ENCODE measurements around the gene FAM193B.

Gene FAM193B

DNA sequence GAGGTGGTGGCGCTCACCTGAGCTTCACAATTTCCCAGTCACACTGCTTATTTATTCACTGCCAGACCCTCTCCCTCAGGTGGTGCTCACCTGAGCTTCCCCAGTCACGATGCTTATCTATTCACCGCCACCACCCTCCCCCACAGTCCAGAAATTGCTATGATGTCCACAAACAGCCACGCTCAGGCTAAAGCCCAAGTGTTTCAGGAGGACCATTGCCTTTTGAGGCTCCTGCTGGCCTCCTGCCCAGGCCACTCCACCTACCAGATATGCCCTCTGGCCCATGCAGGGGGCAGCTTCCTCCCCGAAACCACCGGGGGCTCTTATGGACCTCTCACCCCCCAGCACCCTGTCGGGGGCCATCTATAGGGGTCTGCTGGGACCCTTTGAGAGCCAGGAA is 61.5 kb downstream of the FAM193B start:
- no peak for DNase-seq (ENCODE audit: low read depth in 1 of 2, low spot score in 1 of 2)
- TF ChIP-seq SPI1 (IDR thresholded peaks at IDR 0.05; ENCODE audit: borderline replicate concordance, low read depth) (no peak), GABPA (IDR thresholded peaks at IDR 0.05; ENCODE audit: low read depth) (no peak), POLR2AphosphoS5 (IDR thresholded peaks at IDR 0.05; ENCODE audit: low read depth) (no peak)
- TF ChIP-seq, protein P1, sequence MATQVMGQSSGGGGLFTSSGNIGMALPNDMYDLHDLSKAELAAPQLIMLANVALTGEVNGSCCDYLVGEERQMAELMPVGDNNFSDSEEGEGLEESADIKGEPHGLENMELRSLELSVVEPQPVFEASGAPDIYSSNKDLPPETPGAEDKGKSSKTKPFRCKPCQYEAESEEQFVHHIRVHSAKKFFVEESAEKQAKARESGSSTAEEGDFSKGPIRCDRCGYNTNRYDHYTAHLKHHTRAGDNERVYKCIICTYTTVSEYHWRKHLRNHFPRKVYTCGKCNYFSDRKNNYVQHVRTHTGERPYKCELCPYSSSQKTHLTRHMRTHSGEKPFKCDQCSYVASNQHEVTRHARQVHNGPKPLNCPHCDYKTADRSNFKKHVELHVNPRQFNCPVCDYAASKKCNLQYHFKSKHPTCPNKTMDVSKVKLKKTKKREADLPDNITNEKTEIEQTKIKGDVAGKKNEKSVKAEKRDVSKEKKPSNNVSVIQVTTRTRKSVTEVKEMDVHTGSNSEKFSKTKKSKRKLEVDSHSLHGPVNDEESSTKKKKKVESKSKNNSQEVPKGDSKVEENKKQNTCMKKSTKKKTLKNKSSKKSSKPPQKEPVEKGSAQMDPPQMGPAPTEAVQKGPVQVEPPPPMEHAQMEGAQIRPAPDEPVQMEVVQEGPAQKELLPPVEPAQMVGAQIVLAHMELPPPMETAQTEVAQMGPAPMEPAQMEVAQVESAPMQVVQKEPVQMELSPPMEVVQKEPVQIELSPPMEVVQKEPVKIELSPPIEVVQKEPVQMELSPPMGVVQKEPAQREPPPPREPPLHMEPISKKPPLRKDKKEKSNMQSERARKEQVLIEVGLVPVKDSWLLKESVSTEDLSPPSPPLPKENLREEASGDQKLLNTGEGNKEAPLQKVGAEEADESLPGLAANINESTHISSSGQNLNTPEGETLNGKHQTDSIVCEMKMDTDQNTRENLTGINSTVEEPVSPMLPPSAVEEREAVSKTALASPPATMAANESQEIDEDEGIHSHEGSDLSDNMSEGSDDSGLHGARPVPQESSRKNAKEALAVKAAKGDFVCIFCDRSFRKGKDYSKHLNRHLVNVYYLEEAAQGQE (IDR thresholded peaks at IDR 0.05; ENCODE audit: insufficient replicate concordance, low read depth): no peak
- TF ChIP-seq, protein P2, sequence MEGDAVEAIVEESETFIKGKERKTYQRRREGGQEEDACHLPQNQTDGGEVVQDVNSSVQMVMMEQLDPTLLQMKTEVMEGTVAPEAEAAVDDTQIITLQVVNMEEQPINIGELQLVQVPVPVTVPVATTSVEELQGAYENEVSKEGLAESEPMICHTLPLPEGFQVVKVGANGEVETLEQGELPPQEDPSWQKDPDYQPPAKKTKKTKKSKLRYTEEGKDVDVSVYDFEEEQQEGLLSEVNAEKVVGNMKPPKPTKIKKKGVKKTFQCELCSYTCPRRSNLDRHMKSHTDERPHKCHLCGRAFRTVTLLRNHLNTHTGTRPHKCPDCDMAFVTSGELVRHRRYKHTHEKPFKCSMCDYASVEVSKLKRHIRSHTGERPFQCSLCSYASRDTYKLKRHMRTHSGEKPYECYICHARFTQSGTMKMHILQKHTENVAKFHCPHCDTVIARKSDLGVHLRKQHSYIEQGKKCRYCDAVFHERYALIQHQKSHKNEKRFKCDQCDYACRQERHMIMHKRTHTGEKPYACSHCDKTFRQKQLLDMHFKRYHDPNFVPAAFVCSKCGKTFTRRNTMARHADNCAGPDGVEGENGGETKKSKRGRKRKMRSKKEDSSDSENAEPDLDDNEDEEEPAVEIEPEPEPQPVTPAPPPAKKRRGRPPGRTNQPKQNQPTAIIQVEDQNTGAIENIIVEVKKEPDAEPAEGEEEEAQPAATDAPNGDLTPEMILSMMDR (IDR thresholded peaks at IDR 0.05; ENCODE audit: insufficient read depth, low read length): no peak
- Histone ChIP-seq H3K27me3 (ENCODE audit: insufficient read depth, poor library complexity, severe bottlenecking) (no peaks in the 10 kb centered on the region), H3K4me3 (replicated peaks; ENCODE audit: insufficient read depth, low read length) (no peak overlapping the region), H3K27ac (replicated peaks) (peak overlapping the region; percentile 55; the same call in 1 of the 2 replicates)

DNA sequence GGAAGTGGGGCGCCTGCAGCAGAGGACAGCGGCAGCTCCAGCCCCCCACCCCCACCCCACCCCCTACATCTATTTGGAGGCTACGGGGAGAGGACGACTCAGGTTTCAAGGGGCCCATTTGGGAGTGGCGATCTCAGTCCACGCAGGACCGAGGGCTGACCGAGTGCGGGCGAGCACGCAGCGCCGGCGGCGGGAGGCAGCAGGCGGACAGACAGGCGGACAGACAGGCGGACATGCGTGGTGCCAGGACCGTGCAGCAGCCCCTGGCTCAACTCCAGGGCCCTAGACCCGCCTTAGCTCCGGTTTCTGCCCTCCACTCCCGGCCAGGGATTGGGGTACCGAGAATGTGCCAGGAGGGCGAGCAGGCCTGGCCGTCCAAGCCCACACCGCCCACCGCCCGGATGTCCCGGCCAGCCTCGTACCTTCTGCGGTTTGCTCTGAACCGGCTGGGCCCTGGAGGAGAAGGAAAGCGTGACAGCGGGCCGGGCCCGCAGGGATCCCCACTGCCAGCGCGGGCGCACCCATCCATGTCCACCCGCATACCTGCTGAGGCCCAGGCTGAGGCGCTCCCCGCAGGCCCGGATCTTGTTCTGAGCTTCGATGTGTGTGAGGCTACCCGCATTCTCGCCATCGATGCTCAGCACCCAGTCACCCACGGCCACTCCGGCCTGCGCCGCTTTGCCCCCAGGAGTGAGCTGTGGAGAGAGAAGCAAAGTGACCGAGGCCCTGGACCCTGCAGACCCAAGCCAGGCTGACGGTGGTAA is 62.2 kb downstream of the FAM193B start:
- no peak overlapping the region for H3K27ac ChIP-seq (replicated peaks)
- DNase-seq (ENCODE audit: low read depth in 1 of 2, low spot score in 1 of 2): no peak
- TF ChIP-seq, protein P1 (IDR thresholded peaks at IDR 0.05; ENCODE audit: insufficient replicate concordance, low read depth): no peak
- TF ChIP-seq POLR2AphosphoS5 (IDR thresholded peaks at IDR 0.05; ENCODE audit: low read depth): no peak
- TF ChIP-seq GABPA (IDR thresholded peaks at IDR 0.05; ENCODE audit: low read depth): no peak
- TF ChIP-seq, protein P2 (IDR thresholded peaks at IDR 0.05; ENCODE audit: insufficient read depth, low read length): no peak
- TF ChIP-seq SPI1 (IDR thresholded peaks at IDR 0.05; ENCODE audit: borderline replicate concordance, low read depth): no peak
- no peaks in the 10 kb centered on the region for H3K27me3 ChIP-seq (ENCODE audit: insufficient read depth, poor library complexity, severe bottlenecking)
- H3K4me3 ChIP-seq (replicated peaks; ENCODE audit: insufficient read depth, low read length): no peak overlapping the region

DNA sequence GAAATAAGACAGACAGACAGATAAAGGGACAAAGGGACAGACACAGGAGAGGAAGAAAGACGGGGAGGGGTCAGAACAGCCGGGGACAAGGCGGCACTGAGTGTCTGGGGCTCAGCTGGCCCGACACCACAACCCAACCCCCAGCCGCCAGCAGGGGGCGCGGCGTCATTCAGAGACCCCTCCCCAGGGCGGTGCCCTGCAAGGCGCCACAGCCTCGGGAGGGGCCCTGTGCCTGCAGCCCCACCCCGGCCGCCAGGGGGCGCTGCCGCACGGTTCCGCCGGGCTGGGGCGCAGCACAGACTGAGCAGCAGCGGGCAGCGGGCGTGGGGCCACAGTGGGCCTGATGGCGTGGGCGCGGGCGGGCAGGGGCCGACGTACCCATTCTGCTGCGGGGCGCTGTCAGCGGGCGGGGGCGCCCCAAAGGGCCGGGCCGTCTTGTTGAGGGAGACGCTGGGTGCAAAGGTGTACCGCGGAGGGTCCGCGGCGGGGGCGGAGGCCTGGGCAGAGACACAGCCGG is 62.9 kb downstream of the FAM193B start:
- peak in 1 of 2 experiments; percentile 41 for DNase-seq (ENCODE audit: low read depth in 1 of 2, low spot score in 1 of 2)

More for the DNA sequence above, 62.9 kb downstream of the FAM193B start:
- H3K27ac ChIP-seq (replicated peaks): no peak overlapping the region
- H3K4me3 ChIP-seq (replicated peaks; ENCODE audit: insufficient read depth, low read length): no peak overlapping the region
- no peak for TF ChIP-seq SPI1 (IDR thresholded peaks at IDR 0.05; ENCODE audit: borderline replicate concordance, low read depth)
- TF ChIP-seq, protein P1 (IDR thresholded peaks at IDR 0.05; ENCODE audit: insufficient replicate concordance, low read depth): no peak
- TF ChIP-seq POLR2AphosphoS5 (IDR thresholded peaks at IDR 0.05; ENCODE audit: low read depth): no peak
- TF ChIP-seq GABPA (IDR thresholded peaks at IDR 0.05; ENCODE audit: low read depth): no peak
- TF ChIP-seq, protein P2 (IDR thresholded peaks at IDR 0.05; ENCODE audit: insufficient read depth, low read length): peak; percentile 34
- no peaks in the 10 kb centered on the region for H3K27me3 ChIP-seq (ENCODE audit: insufficient read depth, poor library complexity, severe bottlenecking)

Data from HL-60 (cell line).